ENCODE data around the gene SCGB1D4. TPM values are rescaled to one million over a fixed set of nuclear protein-coding genes. Genes with fewer than 3 reads are reported as not detected.
A peak's percentile ranks its signal among the peaks of the same experiment; 100 is the strongest.

Gene SCGB1D4
- polyA plus RNA-seq, 1 donor from 2014 or later, result not detected

DNA sequence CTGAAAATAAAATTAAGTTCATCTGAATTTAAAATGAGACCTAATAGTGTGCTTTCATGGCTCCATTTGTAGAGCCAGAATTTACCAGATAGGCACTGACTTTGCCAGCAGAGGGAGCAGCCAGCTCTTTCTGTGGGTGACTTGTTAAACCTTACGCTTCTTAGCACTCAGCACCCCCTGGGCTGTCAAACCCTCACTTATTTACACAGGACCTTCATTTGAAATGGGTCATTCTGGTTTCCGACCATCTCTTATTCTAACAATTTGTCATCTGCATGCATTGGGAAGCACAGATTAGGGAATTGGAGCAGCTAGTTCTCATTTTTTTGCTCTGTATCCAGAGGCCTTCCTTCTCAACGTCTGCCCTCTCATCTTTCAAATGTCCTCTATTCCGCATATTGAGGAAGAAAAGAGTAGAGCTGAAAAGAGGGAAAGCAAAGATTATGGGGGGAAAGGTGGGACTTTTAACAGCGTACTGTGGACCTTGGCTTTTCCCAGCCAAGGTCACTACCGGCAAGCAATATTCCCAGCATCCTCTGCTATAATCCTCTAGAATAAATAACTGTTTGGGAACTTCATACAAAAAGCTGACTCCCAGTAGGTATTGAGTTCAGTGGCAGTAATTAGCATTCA is 41.5 kb upstream of the SCGB1D4 start:
- peak overlapping the region; percentile 82 for H3K4me3 ChIP-seq (ENCODE audit: low read length)
- no peak overlapping the region for H3K9ac ChIP-seq (ENCODE audit: low read length)
- H3K9me2 ChIP-seq (ENCODE audit: insufficient read depth, low read length), result no peaks in the 10 kb centered on the region
- no peaks in the 10 kb centered on the region for H3F3A ChIP-seq (ENCODE audit: insufficient read depth, low read length, poor library complexity, severe bottlenecking)
- no peaks in the 10 kb centered on the region for H3K27me3 ChIP-seq (ENCODE audit: insufficient read depth, low read depth, low read length)
- H4K20me1 ChIP-seq (ENCODE audit: insufficient read depth), result no peaks in the 10 kb centered on the region
- no peak overlapping the region for H3K27ac ChIP-seq (ENCODE audit: low read length)
- TF ChIP-seq EP300 (conservative IDR thresholded peaks at IDR 0.05; ENCODE audit: poor library complexity, severe bottlenecking) (no peak), MXI1 (conservative IDR thresholded peaks at IDR 0.05; ENCODE audit: poor library complexity, severe bottlenecking) (no peak), SMC3 (conservative IDR thresholded peaks at IDR 0.05; ENCODE audit: poor library complexity) (peak; percentile 56), RAD21 (conservative IDR thresholded peaks at IDR 0.05) (peak; percentile 27), POLR2AphosphoS5 (IDR thresholded peaks at IDR 0.05) (no peak), TAF1 (IDR thresholded peaks at IDR 0.05; ENCODE audit: low read depth) (no peak)
- TF ChIP-seq, protein P1, sequence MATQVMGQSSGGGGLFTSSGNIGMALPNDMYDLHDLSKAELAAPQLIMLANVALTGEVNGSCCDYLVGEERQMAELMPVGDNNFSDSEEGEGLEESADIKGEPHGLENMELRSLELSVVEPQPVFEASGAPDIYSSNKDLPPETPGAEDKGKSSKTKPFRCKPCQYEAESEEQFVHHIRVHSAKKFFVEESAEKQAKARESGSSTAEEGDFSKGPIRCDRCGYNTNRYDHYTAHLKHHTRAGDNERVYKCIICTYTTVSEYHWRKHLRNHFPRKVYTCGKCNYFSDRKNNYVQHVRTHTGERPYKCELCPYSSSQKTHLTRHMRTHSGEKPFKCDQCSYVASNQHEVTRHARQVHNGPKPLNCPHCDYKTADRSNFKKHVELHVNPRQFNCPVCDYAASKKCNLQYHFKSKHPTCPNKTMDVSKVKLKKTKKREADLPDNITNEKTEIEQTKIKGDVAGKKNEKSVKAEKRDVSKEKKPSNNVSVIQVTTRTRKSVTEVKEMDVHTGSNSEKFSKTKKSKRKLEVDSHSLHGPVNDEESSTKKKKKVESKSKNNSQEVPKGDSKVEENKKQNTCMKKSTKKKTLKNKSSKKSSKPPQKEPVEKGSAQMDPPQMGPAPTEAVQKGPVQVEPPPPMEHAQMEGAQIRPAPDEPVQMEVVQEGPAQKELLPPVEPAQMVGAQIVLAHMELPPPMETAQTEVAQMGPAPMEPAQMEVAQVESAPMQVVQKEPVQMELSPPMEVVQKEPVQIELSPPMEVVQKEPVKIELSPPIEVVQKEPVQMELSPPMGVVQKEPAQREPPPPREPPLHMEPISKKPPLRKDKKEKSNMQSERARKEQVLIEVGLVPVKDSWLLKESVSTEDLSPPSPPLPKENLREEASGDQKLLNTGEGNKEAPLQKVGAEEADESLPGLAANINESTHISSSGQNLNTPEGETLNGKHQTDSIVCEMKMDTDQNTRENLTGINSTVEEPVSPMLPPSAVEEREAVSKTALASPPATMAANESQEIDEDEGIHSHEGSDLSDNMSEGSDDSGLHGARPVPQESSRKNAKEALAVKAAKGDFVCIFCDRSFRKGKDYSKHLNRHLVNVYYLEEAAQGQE (IDR thresholded peaks at IDR 0.05; ENCODE audit: borderline replicate concordance), result no peak
- TF ChIP-seq, protein P2, sequence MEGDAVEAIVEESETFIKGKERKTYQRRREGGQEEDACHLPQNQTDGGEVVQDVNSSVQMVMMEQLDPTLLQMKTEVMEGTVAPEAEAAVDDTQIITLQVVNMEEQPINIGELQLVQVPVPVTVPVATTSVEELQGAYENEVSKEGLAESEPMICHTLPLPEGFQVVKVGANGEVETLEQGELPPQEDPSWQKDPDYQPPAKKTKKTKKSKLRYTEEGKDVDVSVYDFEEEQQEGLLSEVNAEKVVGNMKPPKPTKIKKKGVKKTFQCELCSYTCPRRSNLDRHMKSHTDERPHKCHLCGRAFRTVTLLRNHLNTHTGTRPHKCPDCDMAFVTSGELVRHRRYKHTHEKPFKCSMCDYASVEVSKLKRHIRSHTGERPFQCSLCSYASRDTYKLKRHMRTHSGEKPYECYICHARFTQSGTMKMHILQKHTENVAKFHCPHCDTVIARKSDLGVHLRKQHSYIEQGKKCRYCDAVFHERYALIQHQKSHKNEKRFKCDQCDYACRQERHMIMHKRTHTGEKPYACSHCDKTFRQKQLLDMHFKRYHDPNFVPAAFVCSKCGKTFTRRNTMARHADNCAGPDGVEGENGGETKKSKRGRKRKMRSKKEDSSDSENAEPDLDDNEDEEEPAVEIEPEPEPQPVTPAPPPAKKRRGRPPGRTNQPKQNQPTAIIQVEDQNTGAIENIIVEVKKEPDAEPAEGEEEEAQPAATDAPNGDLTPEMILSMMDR (IDR thresholded peaks at IDR 0.05; ENCODE audit: poor library complexity, severe bottlenecking), result peak; percentile 67
- no peaks in the 10 kb centered on the region for H3K79me2 ChIP-seq (replicated peaks; ENCODE audit: insufficient read depth, low read length)
- H3K4me2 ChIP-seq (ENCODE audit: low read length), result no peak overlapping the region
- H3K36me3 ChIP-seq (ENCODE audit: insufficient read depth, low read length), result peaks cover 6% of the 10 kb centered on the region
- H2AFZ ChIP-seq (ENCODE audit: low read depth, low read length), result no peak overlapping the region
- H3K9me3 ChIP-seq (ENCODE audit: low read length), result no peaks in the 10 kb centered on the region

DNA sequence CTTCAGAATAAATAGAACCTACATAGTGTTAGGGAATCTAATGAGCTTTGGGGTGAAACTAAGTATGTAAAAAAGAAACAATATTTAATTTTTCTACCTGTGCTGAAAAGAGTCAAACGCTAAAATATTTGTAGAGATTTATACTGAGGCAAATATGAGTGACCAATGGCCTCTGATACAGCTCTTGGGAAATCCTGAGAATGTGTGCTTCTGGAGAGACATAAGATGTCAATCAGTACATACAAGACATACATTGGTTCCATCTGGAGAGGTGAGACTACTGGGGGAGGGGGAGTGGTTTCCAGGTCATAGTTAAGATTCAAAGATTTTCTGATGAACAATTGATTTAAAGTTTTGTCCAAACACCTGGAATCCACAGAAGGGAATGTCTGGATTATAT is 39.3 kb upstream of the SCGB1D4 start:
- Histone ChIP-seq H3K4me3 (ENCODE audit: low read length) (peak overlapping the region; percentile 82), H3K79me2 (replicated peaks; ENCODE audit: insufficient read depth, low read length) (no peaks in the 10 kb centered on the region), H3K9ac (ENCODE audit: low read length) (peak overlapping the region; percentile 85), H3K36me3 (ENCODE audit: insufficient read depth, low read length) (peaks cover 6% of the 10 kb centered on the region), H3K9me3 (ENCODE audit: low read length) (no peaks in the 10 kb centered on the region), H3F3A (ENCODE audit: insufficient read depth, low read length, poor library complexity, severe bottlenecking) (no peaks in the 10 kb centered on the region), H4K20me1 (ENCODE audit: insufficient read depth) (no peaks in the 10 kb centered on the region), H3K9me2 (ENCODE audit: insufficient read depth, low read length) (no peaks in the 10 kb centered on the region), H3K27me3 (ENCODE audit: insufficient read depth, low read depth, low read length) (no peaks in the 10 kb centered on the region), H3K4me2 (ENCODE audit: low read length) (peak overlapping the region; percentile 51), H2AFZ (ENCODE audit: low read depth, low read length) (no peak overlapping the region), H3K27ac (ENCODE audit: low read length) (peak overlapping the region; percentile 76)
- TF ChIP-seq EZH2 (IDR thresholded peaks at IDR 0.05; ENCODE audit: borderline replicate concordance, insufficient read depth, low read length, poor library complexity, severe bottlenecking) (no peak), RAD21 (conservative IDR thresholded peaks at IDR 0.05) (no peak), TAF1 (IDR thresholded peaks at IDR 0.05; ENCODE audit: low read depth) (no peak), MXI1 (conservative IDR thresholded peaks at IDR 0.05; ENCODE audit: poor library complexity, severe bottlenecking) (no peak), SMC3 (conservative IDR thresholded peaks at IDR 0.05; ENCODE audit: poor library complexity) (no peak), POLR2AphosphoS5 (IDR thresholded peaks at IDR 0.05) (no peak), EP300 (conservative IDR thresholded peaks at IDR 0.05; ENCODE audit: poor library complexity, severe bottlenecking) (no peak)
- TF ChIP-seq, protein P2 (IDR thresholded peaks at IDR 0.05; ENCODE audit: poor library complexity, severe bottlenecking), result no peak
- TF ChIP-seq, protein P1 (IDR thresholded peaks at IDR 0.05; ENCODE audit: borderline replicate concordance), result no peak

All from neural cell (in vitro differentiated cells).